Esophagus squamous epithelium (tissue), 4 donors: ENCODE results near the gene STARD5.

Experiments
- CTCF ChIP-seq, 6 experiments: fragments of 450-650 bp in 4 of 6; fragments of 200-600 bp in 2 of 6; sonication (generic) in 2 of 6; IDR thresholded peaks; one replicate each; pipeline ENCODE4 v1.5.1; 2016 to 2019; ENCODE audit warnings: antibody characterized with exemption in 6 of 6, mild to moderate bottlenecking in 4 of 6, moderate library complexity in 4 of 6
- POLR2A ChIP-seq, 4 donors: fragments of 450-650 bp; IDR thresholded peaks; one replicate each; pipeline ENCODE4 v1.6.1; 2017; ENCODE audit warnings: antibody characterized with exemption in 4 of 4, mild to moderate bottlenecking in 4 of 4, moderate library complexity in 3 of 4

GRCh38 chr15:81268881-81269601 lies 54.9 kb downstream of the STARD5 start:
- no peak for TF ChIP-seq CTCF (IDR thresholded peaks at IDR 0.05)
- TF ChIP-seq POLR2A (IDR thresholded peaks at IDR 0.05): no peak
